ENCODE data around the gene NCS1.

The NCS1 gene

DNA sequence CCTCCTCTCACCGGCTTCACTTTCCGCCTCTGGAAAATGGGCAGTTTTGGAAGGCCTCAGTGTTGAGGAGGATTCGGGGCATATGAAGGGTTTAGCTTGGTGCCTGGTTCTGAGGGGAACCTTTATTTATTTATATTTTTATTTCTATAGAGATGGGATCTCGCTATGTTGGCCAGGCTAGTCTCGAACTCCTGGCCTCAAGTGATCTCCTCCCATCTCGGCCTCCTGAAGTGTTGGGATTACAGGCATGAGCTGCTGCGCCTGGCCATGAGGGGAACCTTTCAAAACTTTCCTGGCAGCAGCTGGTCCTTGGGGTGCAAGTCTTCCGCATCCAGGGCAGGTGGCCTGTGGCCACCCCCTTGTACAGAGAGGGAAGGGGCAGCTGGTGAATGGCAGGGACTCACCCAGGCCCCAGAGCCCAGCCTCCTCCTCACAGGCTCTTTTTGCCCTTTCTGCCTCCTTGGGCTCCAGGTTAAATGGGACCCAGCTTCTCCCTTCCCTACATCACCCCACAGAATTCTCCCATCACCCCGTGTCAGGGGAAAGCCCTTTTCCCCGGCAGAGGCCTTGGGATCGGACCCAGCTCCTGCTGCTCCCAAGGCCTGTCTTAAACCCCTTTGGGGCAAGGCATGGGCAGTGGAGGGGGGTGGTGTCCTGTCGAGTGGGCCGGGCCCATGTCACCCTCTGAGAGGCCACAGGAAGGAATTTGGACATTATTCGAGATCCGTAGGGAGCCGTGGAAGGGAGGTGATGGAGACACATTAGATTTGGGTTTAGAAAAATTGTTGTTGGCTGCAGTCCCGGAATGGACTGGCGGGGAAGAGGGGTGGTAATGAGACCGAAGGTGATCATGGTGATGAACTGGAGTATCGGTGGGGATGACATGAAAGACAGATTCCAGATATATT is 5.9 kb downstream of the NCS1 start:
- no peak for DNase-seq

DNA sequence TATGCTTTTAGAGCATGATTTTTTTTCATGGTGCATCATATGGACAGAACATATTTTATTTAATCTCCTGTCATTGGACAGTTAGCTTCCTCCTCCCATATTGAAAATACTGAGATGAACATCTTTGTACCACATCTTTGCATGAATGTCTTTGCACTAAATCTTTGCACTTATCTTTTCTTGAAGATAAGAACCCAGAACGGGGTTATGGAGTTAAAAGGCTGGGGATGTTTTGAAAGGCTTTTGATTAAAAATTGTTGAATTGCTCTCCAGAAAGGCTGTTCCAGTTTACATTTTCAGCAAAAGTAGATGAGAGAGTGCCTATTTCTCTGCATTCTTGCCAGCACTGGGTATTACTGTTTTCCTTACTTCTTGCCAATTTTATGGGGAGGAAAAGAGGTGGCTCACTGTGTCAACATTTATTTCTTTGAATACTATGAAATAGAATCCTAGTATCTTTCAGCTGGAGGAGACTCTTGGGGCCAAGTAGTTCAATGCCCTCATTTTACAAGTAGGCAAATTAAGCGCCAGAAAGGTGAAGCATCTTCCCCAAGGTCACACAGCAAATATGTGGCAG is 7.2 kb downstream of the NCS1 start:
- no peak for DNase-seq

DNA sequence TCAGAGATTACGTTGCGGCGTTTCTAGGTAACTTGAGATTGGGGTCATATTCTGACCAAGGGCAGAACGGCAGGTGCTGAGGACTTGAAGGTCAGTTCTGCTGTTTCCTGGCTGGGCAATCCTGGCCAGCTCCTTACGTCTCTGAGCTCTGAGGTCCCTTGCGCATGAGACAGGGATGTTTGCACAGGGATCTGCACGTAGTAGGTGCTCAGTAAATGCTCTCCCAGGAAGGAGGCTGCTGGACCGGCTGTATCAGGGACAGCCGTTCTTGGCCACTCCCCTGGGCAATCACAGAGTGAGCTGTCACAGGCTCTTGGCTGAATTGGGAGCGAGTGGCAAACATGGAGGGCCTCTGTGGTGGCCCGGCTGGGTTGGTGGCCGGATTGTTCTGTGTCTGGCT is 8.3 kb downstream of the NCS1 start:
- no peak for DNase-seq

DNA sequence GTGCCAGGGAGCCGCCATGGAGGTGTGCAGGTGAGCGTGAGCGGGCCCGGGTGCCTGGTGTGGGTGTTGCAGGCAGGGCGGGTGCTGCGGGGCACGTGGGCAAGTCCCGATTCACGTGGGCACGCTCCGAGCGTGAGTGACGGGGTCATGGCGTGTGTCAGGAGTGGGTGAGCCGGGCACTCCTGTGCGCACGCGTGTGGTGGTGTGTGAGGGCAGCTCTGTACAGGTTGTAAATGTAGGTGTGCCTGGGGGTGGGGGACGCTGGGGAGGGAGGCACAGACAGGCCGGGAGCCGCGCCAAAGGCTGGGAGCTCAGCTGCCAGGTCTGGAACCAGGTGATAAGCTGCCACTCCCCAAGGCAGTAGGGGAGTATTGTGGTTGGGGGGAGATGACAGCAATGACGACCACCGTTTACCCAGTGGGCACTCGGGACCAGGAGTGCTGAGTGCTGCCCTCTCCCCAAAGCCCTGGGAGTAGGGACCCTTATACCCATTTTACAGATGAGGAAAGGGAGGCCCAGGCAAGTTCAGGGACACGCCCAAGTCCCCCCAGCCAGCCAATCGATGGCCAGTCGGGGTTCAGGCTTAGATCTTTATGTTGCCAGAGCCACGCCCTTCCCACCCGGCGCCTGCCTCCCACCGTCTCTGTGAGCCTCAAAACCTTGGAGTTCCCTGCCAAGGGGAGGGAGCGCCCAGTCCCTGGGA is 9.6 kb downstream of the NCS1 start:
- DNase-seq = no peak

DNA sequence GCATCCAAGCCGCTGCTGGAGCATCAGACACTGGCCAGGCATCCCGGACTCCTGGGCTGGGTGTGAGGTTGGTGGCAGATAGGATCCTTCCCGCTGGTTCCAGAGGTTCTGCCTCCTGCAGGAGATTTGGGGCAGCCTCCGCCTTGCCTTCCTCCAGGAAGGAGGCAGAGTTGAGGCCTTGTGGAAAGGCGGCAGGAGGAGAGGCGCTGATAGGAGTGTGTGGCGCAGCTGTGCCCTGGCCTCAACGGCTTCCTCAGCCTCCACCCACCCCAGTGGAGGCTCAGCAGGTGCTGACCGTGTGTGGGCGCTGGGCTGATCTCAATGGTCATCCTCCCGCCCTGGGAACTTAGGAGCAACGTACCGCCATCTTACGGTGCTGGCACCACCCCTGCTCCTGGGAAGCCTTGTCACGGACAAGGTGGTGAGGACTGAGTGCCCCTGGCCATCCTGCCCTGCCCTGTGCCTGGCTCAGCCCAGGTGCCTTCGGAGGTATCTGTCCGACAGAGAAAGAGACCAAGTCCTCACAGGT is 10.2 kb downstream of the NCS1 start:
- no peak for DNase-seq

DNA sequence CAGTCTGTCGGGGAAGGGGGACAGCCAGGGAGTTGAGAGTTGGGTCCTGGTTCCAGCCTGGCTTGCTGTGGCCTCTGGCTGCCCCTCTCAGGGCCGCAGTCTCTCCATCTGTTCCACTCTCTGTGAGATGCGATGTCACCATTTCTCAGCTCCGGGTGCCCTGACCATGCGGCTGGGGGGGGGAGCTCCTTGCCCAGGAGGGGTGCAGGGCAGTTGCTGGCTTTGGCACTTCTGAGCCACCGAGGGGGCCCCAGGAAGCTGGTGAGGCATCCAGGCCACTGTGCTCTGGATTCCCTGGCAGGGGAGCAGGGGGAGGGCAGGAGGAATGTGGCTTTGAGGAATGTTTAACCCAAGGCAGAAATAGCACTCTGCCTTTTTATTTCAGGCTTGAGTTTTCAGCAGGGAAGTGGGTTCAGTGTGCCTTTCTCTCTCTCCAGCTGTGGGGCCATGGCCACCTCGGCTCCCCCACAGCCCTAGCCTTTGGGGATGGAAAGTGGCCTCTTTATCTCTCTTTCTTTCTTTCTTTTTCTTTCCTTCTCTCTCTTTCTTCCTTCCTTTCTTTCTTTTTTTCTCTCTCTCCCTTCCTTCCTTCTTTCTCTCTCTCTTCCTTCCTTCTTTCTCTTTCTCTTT is 11.0 kb downstream of the NCS1 start:
- DNase-seq = no peak

DNA sequence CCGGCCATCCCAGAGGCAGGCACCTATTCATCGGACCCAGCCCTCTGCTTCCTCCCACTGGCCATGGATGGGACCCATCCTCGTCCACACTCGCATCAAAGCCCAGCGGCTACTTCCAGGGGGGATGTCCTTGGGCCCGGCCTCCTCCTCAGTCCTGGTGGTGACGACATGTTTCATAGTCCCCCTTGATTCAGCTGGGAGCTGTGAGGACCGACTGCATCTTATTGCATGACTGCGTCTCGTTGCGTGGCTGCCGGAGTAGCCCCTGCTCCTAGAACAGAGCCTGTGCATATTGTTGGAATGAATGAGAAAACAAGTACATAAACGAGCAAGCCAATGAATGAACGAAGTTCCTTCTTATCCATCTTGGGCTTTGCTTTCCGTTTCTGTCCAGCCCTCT is 12.8 kb downstream of the NCS1 start:
- no peak for DNase-seq

DNA sequence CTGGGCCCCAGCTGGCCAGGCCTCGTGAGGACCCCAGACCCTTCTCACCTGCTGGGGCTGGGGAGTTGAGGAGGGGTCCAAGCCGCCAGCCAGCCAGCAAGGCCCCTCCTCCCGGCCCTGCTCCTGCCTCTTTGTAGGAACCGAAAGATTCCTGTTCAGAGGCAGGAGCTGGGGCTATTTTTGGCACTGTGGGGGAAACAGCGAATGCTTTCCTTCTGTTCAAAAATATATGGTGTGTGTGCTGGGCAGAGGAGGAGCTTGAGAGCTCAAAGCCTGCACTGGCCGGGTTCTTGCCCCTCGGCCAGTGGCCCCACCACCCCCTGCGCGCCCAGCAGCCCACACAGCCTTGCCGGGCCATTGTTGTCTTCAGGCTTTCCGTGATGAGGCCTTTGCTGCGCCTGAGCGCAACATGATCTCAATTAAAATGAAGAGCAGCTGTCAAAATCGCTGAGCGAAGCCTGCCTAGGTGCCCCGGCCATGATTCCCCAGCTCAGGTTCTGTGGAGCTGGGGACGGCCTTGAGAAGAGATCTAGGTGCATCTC is 13.4 kb downstream of the NCS1 start:
- no peak for DNase-seq

DNA sequence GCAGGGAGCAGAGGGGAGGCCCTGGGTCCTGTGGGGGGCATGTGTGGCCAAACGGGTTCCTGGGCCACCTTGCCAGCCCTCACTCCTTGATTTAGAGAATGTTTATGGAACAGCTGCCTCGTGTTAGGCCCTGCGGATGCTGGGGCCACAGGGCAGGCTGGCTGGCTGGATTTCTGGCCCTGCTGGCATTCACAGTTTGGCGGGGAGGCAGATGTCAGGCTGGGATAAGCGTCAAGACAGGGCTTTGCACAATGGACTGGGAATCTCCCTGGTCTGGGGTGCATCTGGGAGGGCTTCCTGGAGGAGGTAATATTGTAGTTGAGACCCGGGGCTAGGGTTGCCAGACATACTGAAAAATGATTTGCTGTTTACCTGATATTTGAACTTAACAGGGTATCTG is 13.8 kb downstream of the NCS1 start:
- no peak for DNase-seq

DNA sequence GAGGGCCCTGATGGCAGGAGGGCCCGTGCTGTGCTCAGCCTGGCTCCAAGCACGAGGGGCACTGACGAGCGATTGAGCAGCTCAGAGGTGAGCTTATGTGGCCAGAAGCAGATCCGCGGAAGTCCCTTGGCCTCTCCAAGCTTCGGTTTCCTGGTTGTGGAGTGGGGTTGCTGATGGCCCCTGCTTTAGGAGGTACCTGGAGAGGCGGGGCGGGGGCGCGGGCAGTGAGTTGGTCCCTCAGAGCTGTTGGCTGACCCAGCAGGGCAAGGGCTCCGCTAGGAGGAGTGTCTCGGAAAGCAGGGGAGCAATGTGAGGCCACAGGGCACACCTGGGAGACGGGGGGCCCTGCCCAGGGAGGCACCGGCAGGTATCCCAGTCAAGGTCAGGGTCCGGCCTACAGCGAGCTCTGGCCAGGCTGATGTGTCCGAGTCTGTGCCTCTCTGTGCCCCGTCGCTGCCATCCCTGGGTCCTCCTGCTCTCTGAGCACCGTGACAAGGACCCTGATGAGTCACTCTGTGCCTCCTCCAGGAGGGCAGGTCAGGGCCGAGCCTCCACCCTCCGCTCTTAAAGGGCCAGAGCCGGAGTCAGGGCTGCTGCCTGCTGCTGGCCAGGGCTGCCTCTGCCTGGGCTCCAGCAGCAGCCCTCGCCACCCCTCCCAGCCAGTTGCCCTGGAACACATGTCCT is 14.8 kb downstream of the NCS1 start:
- no peak for DNase-seq

DNA sequence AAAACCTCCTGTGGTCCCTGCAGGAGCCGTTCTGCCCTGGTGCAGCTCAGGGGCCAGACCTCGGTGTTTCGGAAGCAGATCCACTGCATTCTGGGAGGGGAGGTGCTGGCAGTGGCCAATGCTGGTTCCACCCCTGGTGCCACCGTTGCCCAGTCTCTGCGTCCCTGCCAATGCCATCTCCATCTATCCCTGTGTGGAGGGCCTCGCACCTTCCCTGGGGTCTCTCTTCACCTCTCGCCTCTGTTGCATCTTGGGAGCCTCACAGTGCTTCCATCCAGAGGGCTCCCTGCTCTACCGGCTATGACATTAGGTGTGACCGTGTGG is 15.3 kb downstream of the NCS1 start:
- no peak for DNase-seq

DNA sequence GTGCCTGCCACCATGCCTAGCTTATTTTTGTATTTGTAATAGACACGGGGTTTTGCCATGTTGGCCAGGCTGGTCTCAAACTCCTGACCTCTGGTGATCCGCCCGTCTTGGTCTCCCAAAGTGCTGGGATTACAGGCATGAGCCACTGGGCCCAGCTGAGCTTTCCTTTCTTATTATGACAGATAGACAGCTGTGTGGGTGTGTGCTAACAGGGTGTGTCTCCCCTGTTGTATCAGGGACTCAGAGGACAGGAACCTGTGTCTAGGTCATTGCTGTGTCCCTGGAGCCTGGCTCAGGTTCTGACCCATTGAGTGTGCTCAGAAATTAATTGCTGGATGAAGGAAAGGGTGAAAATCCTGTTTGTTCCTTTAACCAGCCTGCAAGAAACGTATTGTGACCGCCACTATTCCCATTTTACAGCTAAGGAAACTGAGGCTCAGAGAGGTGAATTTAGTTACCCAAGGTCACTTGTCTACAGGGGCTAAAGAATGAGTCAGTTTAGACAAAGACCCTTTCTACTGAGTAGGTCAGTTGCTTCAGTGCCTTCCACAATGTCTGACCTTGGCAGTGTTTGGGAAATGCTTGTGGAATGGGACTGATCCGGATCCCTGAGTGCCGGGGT is 16.8 kb downstream of the NCS1 start:
- no peak for DNase-seq

DNA sequence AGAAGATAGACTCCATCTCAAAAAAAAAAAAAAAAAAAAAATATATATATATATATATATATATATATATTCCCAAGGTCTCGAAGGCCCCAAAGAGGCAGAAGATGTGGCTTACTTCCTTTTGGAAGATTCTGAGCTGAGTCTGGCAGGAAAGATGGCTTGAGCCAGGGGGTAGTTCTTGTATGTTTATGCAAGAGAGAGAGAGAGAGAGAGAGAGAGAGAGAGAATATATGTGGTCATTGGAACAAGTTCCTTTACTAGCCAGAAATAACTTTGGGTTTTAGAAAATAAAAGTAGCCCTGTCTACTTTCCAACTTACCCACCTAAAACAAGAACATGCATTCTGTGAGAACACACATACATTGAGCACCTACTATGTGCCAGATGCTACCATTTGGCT is 17.6 kb downstream of the NCS1 start:
- DNase-seq = no peak

DNA sequence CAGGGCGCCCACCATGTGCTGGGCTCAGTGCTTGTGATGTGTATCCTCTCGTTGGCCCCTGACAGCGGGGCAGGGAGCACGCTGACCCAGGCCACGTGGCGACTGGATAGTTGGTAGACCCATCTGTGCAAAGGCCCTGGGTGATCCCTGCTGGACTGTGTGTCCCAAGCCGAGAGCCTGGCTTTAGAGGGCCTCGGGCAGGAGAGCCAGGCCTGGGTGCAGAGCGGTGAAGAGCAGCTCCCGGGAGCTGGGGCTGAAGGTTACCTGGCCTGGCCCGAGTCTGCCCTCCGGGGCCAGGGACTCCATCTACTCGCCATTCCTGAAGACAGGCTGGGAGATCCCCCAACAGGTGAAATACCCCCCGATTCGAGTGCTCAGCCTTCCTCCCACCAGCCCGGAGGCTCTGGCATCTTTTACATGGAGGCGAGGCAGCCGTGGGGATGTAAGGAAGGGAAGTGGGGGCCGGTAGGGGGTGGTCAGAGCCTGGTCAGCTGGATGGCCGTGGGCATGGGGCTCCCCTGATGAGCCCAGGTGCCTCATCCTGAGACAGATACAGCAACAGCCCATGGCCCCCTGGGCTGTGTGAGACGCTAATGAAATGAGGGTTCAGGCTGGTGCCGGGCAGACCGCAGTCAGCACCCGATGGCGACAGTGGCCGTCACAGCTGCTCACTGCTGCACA is 19.0 kb downstream of the NCS1 start:
- DNase-seq = no peak

DNA sequence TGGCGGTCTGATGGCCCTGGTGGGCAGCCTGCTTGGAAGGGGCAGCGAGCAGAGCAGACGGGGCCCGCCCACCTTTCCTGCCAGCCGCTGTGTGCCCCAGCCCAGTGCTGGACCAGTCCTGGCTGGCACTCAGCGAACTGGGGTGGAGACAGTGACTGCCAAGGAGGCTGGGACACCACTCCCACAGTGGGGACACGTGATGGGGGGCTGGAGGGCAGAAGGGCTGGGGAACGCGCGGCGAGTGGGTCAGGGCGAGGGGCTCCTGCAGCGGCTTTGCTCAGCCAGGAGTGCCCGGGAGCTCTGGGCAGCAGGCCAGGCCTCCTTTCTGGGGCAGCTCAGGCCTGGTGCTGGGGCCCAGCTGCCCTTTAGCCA is 19.5 kb downstream of the NCS1 start:
- no peak for DNase-seq

DNA sequence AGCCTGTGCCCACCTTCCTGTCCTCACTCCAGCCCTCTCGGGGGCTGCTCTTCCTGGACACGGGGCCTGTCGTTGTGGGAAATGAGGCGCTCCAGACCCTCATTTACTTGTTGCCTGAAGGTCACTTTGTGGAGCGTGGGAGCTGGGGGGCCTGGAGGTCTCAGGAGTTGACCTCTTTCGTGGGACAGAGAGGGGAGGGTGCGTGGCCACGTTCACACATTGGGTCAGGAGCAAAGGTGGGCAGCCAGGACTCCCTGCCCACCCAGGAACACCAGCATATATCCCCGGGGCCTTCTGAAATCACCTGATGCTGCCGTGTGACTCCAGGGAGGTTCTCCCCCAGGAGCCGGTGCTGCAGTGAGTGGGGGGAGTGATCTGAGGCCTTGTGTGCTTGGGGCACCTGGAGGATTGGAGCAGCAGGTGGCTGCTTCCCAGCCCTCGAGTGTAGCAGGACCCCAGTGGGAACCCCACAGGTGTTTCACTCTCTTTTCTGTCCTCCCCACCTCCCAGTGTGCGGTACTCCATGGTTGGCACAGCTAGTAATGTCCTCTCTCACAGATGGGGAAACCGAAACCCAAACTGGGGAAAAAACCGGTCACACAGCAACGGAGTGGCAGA is 20.3 kb downstream of the NCS1 start:
- DNase-seq = no peak

DNA sequence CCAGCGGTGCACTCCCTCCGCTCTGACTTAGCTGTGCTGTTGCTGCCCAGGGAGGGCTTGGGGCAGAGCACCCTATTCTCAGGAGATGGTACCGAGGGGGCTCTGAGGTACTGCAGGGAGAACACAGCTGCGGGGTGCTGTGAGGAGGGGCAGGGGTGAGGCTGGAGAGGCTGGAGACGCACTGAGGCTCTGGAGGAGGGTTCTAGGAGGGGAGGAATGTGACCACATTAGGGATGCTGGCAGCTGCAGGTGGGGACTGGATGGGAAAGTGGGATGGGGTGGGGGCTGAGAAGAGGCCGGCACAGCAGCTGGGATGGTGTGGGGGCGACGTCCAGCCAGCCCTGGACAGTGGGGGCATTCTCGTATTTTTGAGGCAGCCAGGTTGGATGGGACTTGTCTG is 20.9 kb downstream of the NCS1 start:
- no peak for DNase-seq

DNA sequence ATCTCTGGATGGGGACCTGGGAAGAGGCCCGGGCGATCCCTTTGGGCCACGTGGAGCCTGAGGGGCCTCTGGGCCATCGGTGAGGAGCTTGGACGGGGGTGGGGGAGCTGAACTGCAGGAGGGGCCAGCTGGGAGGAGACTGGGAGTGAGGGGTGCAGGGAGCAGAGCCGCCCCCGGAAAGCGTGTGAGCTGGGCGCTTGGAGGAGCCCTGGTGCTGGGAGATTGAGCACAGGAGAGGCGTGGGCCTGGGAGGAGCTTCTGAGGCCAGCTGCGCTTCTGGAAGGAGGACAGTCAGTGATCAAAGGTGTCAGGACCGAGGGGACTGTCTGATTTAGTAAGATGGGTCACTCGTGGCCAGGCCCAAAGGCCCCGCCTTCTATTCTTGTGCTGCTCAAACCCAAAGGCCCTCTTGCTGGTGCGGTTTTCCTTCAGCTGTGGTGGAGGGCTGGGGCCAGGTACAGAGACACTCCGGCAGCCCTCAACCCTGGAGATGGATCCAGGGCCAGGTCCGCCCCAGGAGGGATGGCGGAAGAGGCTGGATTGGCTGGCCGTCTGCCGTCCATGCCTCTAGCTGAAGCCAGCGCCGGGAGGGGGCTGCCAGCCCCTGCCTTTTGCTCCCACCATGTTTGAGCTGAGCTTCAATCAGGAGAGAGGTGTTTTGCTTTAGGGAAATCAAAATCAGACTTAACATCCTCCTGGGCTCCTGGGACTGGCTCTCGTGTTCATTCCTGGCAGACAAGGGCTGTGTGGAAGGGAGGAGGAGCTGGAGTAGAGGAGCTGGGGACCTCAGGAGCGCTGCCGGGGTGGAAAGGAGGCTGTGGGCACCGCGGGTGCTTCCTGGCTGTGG is 21.6 kb downstream of the NCS1 start:
- DNase-seq = no peak

DNA sequence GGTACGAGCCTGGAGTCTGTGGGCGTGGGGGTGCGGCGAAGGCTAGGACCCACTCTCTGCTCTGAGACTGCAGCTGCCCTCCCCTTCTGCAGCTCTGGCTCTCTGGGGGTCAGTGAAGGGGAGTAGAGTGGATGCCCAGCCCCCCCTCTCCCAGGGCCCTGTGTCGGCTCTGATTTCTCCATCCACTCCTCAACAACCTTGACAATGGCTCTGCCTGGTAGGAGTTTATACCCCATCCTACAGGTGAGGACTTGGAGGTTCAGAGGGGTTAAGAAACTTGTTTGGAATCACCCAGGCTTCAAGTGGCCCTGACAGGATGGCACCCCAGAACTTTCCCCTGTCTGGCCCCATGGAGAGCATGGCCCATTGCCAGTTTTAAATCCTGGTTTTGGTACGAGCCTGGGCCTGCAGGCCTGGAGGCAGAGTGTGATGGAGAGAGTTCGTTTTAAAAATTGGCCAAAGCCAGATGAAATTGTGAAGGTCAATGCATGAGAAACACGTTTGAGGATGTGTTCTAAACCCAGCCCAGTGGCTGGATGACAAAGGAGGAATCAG is 22.3 kb downstream of the NCS1 start:
- DNase-seq = no peak

DNA sequence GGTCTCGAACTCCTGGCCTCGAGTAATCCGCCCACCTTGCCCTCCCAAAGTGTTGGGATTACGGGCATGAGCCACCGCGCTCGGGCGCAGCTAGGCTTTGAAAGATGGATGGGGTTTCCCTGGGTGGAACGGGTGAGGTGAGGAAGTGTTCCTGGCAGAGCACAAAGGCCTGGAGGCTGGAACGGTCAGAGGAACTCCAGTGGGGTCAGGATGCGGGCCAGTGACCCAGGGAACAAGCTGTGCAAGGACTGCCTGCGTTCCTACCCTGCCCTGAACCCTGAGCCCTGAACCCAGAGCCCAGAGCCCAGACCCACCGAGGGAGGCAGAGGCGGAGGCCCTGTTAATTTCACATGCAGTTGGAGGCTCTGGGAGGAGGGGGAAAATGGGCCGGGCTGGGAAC is 23.4 kb downstream of the NCS1 start:
- DNase-seq = no peak

Measured in cortex of kidney (tissue), 1 donor.